ENCODE results near the gene SYNJ1.
"Not testable (repeated sequence)": the region's sequence is repeated elsewhere in the genome, so short reads cannot be mapped to it uniquely, and the experiment has no call there.

Gene SYNJ1

GRCh38 chr21:32682696-32683474 is 44.9 kb downstream of the SYNJ1 start:
- DNase-seq: no peak

GRCh38 chr21:32674731-32675130 is 53.1 kb downstream of the SYNJ1 start:
- DNase-seq: no peak

- DNase-seq: no peak
These were observed 53.8 kb downstream of the SYNJ1 start for GRCh38 chr21:32674038-32674437.

- no peak for DNase-seq
These were observed 61.6 kb downstream of the SYNJ1 start for GRCh38 chr21:32666258-32666657.

- not testable (repeated sequence) for DNase-seq
These were observed 63.7 kb downstream of the SYNJ1 start for GRCh38 chr21:32664095-32664494.

- not testable (repeated sequence) for DNase-seq
These were observed 65.8 kb downstream of the SYNJ1 start for GRCh38 chr21:32661981-32662380.

GRCh38 chr21:32661026-32661782 is 66.6 kb downstream of the SYNJ1 start:
- not testable (repeated sequence) for DNase-seq

- DNase-seq: no peak
These were observed 69.3 kb downstream of the SYNJ1 start for GRCh38 chr21:32658524-32658923.

- DNase-seq: no peak
These were observed 74.4 kb downstream of the SYNJ1 start for GRCh38 chr21:32653326-32653901.

GRCh38 chr21:32648165-32648564 is 79.6 kb downstream of the SYNJ1 start:
- no peak for DNase-seq

- no peak for DNase-seq
These were observed 82.3 kb downstream of the SYNJ1 start for GRCh38 chr21:32645261-32646182.

- DNase-seq: no peak
These were observed 85.8 kb downstream of the SYNJ1 start for GRCh38 chr21:32641710-32642698.

- no peak for DNase-seq
These were observed 101.1 kb downstream of the SYNJ1 start for GRCh38 chr21:32626621-32627196.

- not testable (repeated sequence) for DNase-seq
These were observed 109.6 kb downstream of the SYNJ1 start for GRCh38 chr21:32618218-32618617.

- DNase-seq: no peak
These were observed 114.3 kb downstream of the SYNJ1 start for GRCh38 chr21:32613436-32614043.

- no peak for DNase-seq
These were observed 114.8 kb downstream of the SYNJ1 start for GRCh38 chr21:32612999-32613337.

- DNase-seq: peak; percentile 90
These were observed 115.5 kb downstream of the SYNJ1 start, which contains the start of gene CFAP298 for GRCh38 chr21:32612075-32612998. TSS of gene CFAP298 (minus strand) at chr21:32612377. CDS start at chr21:32612243, 134 bp downstream.

GRCh38 chr21:32611471-32611997 is 116.3 kb downstream of the SYNJ1 start:
- no peak for DNase-seq

- not testable (repeated sequence) for DNase-seq
These were observed 116.9 kb downstream of the SYNJ1 start for GRCh38 chr21:32610940-32611339.
